Renal cortex interstitium (tissue), 11 donors: ENCODE data around the gene PALD1. TPM values are rescaled to one million over a fixed set of nuclear protein-coding genes. Genes with fewer than 3 reads are reported as not detected.

Experiments
- DNase-seq, 11 donors: peaks; one replicate each; pipeline ENCODE4 v3.0.0-alpha.2; 2013; ENCODE audit warnings: low read depth in 9 of 11, low spot score in 4 of 11; ENCODE audit errors: extremely low read depth in 1 of 11
- polyA plus RNA-seq, 3 donors: library from polyadenylated mRNA; unstranded; fragments of 120-200 nt; gene quantifications; one replicate each; pipeline ENCODE4 v1.2.1, GENCODE V29; 2013; ENCODE audit not compliant: insufficient read length in 3 of 3

PALD1 gene
- polyA plus RNA-seq, 3 donors, result 10.1 to 12.8 (median 11.9) TPM

GRCh38 chr10:70560511-70560941 is 82.0 kb downstream of the PALD1 start:
- no peak for DNase-seq

- DNase-seq, result no peak
Observed at GRCh38 chr10:70561070-70561469, 82.5 kb downstream of the PALD1 start.

DNA sequence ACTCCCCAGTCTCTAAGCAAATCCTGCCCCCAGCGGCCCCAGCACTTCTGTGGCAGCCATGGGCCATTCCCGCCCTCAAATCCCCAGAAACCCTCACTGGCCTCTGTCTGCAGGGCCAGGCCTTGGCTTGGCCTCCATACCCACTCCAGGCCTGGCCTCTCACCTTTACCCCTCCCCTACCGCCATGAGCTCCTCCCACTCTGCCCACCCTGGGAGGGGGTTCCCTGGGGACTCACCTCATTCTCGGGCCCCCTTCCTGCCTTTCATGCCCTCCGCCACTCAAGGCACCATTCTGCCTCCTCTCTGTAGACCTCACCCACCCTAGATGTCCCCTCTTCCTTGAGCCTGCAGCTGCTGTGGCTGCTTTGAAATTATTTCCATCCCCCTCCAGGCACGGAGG is 83.0 kb downstream of the PALD1 start:
- DNase-seq, result no peak

- no peak for DNase-seq
Observed at GRCh38 chr10:70562036-70562755, 83.6 kb downstream of the PALD1 start.

DNA sequence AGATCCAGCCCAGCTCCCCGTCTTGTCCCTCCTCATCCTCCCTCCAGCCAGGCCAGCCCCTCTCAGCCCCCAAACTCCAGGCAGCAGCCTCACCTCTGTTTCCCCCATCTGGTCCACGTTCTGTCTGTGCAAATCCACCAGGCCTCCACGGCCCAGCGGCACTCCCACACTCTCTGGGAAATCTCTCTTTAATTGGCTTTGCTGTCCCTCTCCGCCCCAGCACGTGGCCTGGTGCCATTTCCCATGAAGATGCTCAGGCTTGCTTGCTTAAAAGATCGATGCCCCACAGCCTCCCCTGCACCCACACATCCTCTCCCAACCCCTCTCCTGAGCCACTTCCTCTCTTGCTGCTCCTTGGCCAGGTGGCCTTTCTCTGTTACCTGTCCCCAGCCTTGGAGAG is 84.7 kb downstream of the PALD1 start:
- no peak for DNase-seq

DNA sequence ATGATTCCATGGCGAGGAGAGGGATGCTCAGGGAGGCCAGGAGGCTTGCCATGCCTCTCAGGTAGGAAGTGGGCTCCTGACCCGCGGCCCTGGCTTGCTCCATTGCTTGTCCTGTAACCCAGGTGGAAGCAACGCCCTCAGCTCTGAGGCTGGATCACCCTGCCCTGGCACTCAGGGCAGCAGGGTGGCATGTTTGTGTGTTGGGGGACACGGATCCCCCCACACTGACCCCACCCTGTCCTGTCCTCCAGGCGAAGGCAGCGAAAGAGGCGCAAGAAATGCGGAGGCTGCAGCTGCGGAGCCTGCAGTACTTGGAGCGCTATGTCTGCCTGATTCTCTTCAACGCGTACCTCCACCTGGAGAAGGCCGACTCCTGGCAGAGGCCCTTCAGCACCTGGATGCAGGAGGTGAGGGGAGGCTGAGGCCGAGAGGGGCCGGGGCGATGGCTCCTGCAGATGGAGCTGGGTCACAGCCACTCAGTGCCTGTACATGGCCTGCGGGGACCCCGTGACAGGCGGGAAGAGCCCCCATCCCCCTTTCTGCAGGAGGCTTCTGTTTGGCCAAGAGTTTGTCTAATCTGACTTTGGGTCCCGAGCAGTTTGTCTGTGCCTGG is 85.7 kb downstream of the PALD1 start:
- DNase-seq, result no peak

DNA sequence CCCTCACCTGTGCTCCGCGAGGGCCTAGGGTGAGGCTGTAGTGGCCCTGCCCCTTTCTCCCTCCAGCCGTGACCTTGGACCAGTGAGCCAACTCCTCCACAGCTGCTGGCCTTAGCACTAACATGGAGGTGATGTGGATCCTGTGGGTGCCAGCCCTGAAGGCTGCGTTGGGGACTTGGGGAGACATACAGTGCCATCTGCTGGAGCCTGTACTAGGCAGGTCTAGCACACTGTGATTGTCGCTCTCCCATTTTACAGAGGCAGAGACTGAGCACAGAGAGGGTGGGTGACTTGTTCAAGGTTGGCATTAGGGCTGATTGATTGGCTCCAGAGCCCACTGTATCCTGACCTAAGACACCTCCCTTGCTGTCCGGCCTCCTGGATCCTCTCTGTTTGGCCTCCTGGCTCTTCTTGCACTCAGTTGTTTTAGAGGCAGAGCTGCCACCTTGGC is 86.4 kb downstream of the PALD1 start:
- DNase-seq, result no peak

DNA sequence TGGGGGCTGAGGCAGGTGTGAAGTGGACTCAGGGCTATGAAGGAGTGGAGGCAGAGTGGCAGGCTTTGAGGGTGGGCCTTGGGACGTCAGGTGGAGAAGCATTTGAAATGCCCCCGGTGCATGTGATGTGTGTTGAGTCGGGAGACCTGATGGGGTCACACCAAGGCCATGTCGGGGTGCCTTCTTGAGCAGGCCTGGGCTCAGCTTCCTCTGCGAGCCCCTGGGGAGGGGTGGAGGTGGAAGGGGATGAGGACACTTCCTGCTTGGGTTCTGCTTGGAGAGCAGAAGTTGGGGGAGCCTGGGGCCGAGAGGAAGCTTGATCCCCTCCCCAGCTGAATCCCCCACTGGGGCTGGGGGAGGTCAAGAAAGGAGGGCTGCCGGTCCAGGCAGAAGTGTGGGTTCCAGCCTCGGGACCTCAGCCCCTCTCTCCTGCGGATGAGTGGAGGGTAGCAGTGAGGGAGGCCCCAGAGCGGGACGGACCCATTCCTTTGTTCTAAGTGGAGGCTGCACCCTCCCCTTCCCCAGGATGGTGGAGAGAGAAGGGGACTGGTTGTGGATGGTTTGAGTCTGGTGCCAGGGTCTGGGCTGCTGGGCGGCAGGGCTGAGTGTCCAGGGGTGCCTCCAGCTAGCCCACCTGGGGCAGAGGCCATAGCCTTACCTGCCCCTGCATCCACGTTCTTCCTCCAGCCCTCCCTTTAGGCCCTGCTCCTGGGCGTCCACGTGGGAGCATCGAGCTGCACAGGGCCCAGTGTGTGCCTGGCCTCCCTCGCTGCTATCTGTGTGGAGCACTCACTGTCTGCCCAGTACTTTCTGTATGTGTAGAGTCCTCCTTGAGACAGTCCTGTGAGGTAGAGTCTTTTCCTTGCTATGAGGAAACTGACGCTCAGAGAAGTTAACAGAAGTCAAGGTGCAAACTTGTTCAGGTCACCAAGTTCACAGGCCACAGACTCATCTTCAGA is 87.3 kb downstream of the PALD1 start:
- no peak for DNase-seq

DNA sequence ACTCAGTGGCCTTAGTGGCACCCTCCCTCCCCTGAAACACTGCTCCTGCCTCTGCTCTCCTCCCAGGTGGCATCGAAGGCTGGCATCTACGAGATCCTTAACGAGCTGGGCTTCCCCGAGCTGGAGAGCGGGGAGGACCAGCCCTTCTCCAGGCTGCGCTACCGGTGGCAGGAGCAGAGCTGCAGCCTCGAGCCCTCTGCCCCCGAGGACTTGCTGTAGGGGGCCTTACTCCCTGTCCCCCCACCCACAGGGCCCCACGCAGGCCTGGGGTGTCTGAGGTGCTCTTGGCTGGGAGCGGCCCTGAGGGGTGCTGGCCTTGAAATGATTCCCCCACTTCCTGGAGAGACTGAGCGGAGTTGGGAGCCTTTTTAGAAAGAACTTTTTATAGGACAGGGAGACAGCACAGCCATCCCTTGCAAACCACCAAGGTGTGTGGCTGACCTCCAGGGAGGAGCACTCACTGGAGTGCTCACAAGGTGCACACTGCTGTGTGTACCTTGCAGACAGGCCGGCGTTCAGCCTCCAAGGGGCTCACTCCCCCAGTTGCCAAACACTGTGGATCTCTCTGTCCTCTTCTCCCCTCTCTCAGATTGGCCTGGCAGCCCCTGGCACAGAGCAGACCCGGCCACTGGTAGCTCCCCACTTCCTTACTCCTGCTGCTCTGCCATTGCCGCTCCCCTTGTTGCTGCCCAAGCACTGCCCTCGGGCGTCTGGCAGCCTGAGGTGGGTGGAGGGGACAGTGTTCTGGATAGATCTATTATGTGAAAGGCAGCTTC is 88.1 kb downstream of the PALD1 start:
- no peak for DNase-seq

DNA sequence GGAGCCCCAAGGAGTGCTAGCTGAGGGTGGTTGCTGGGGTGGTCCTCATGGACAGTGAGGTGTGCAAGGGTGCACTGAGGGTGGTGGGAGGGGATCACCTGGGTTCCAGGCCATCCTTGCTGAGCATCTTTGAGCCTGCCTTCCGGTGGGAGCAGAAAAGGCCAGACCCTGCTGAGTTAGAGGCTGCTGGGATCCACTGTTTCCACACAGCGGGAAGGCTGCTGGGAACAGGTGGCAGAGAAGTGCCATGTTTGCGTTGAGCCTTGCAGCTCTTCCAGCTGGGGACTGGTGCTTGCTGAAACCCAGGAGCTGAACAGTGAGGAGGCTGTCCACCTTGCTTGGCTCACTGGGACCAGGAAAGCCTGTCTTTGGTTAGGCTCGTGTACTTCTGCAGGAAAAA is 89.0 kb downstream of the PALD1 start:
- DNase-seq, result no peak

DNA sequence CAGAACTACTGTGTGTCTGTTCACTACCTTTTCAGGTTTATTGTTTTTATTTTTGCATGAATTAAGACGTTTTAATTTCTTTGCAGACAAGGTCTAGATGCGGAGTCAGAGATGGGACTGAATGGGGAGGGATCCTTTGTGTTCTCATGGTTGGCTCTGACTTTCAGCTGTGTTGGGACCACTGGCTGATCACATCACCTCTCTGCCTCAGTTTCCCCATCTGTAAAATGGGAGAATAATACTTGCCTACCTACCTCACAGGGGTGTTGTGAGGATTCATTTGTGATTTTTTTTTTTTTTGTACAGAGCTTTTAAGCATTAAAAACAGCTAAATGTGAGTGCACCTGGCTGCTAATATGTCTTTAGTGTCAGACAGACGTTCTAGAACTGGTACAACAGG is 89.5 kb downstream of the PALD1 start:
- DNase-seq, result no peak

DNA sequence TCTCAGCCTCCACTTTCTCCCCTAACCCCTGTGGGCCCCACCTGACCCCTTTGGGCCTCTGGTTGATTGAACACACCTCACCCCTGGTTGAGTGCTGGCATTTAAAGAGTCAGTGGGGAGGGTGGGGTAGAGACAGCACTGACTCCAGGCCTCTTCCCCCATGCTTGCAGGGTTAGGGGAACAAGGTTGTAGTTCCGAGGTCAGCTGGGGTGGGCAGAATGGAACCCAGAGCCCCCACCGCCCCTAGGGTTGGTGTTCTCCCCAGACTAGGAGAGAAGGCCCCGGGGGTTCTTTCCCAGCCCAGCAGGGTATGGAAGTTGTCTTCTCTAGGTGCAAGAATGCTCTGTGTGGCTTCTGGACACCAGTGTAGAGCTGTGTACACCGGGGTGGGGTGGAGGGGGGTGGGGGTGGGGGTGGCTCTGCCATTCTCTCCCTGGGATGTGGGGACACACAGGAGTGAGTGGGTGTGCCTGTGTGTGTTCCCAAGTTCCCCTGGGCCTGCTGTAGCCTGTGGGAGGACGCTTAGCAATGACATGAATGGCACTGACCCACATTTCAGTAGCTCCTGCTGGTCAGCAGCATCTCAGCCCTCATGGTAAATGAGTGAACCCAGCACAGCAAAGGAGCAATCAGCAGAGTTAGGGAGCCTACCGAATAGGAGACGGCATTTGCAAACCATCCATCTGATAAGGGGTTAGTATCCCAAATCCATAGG is 90.4 kb downstream of the PALD1 start:
- no peak for DNase-seq

- no peak for DNase-seq
Observed at GRCh38 chr10:70571236-70571635, 92.7 kb downstream of the PALD1 start.

GRCh38 chr10:70571636-70572439 is 93.3 kb downstream of the PALD1 start:
- no peak for DNase-seq

DNA sequence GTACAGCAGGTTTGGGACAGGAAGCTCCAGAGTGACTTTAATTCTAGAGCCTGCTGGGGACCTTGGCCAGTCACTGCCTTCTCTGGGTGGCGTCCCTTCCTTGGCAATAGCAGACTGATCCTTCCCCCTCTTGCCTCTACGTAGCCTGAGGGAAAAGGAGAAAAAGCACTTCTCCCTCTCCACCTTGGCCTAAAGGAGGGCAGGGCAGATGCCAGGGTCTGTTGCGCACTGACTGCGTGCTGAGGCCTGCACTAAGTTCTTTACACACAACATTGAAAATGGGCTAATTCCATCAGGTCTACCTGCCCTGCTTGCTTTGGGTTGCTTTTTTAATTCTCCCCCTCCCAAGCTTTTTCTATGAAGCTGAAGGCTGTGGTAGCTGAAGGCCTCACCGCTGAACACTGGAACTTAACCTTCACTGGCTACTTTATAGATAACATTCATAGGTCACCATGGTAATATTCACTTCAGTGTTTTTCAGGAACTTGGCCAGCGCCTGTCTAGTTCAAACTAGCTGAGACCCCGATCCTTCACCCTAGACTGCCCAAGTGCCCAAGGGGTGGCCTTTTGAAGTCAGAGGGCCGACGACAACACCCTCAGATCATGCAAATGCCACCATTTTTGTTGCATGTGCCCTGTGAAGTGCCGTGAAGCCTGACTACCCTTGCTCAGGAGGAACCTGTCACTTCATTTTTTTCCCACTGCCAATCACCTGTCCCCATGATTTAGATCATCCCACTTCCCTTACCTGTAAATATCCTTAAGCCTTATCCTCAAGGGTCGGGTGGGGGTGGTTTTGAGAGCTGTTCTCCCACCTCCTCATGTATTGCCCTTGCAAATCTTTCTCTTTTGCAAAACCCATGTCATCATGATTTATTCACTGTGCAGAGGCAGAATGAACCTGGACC is 95.3 kb downstream of the PALD1 start:
- DNase-seq, result no peak

GRCh38 chr10:70575486-70575873 is 96.9 kb downstream of the PALD1 start:
- no peak for DNase-seq
